ENCODE data around the gene TMEM254.
"Not testable (repeated sequence)": the region's sequence is repeated elsewhere in the genome, so short reads cannot be mapped to it uniquely, and the experiment has no call there.

TMEM254 gene, protein sequence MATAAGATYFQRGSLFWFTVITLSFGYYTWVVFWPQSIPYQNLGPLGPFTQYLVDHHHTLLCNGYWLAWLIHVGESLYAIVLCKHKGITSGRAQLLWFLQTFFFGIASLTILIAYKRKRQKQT

DNA sequence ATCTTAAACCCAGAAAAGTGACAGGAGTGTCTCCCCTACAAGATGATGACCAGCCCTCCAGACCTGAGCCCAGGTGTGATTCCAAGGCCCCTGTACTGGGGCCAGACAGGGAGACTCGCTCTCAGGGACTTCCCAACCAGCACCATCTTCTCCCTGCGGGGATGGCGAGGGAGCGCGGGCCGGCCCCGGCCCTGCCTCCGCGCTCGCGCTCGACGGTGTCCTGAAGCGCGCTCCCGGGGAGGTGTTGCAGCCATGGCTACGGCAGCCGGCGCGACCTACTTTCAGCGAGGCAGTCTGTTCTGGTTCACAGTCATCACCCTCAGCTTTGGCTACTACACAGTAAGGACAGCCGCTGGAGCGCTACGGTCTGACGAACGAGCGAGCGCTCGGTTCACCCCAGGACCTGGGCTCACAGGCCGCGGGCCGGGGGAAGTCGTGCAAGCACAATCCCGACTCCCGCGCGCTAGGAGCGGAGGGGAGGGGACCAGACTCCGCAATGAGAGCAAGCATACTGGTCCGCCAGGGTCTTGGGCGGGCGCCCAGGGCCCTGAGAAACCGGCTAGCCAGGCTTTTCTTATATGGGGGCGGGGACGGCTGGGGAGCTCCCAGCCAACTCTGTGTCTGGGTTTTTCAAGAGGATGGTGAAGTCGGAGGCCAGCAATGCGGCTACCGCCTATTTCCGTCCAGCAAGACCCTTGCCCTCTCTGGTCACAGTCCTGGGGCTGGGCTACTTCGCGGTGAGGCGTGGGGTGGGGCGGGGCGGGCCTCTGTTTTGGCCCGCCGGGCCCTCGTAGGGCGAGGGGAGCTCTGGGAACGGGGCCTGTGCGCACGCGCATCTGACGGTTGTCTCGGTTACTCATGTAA is at the start of gene TMEM254:
TMEM254 (plus strand) TSS at position 218 of the 864 bp plus-strand sequence; CDS start at position 253, 35 bp downstream.
- peak; percentile 88 for DNase-seq

DNA sequence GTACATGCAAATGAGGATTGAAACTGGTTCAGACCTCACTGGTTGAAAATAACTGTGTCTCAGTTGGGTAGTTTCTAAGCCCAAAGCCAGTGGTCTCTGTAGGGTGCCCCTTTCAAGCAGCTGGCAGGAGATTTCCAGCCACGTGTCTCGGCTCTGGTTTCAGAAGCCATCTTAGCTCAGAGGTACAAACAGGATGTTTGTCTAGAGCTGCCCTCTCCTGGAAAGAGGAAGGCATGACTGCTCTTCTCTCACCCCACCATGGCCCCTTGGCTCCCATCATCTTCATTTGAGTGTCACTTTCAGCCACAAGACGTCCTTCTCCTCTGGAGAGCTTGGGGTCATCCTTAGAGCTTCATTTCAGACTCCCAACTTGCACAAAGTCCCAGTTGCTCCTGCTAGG is 49.3 kb upstream of the TMEM254 start:
- DNase-seq = not testable (repeated sequence)

DNA sequence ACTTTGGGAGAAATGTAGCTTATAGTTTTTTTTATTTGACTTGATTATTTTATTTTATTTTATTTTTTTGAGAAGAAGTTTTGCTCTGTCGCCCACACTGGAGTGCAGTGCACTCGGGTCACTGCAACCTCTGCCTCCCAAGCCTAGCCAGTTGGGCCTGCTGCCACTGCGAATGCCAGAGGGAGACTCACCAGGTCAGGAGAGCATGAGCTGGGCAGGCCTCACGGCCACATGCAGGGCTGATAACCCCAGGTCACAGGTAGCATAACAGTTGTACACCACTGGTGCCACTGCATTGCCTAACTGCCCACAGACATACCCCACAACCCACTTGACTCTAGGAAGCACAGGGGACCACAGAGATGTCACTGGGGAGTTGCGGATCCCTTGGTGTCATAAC is 48.6 kb upstream of the TMEM254 start:
- DNase-seq = not testable (repeated sequence)

DNA sequence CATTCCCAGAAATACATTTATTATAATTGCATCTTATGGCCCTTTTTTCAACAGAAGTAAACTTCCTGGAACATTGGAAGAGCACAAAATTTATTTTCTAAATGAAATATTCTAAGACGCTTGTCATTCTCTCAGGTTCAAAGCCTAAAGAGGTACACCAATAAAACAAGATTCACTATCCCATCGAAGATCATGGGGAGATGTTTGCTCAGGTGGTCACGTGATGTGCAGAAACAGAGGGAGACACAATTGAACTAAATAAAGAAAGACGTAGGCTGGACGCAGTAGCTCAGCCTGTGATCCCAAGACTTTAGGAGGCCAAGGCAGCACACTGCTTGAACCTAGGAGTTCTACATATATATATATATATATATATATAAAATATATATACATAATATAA is 46.0 kb upstream of the TMEM254 start:
- no peak for DNase-seq

DNA sequence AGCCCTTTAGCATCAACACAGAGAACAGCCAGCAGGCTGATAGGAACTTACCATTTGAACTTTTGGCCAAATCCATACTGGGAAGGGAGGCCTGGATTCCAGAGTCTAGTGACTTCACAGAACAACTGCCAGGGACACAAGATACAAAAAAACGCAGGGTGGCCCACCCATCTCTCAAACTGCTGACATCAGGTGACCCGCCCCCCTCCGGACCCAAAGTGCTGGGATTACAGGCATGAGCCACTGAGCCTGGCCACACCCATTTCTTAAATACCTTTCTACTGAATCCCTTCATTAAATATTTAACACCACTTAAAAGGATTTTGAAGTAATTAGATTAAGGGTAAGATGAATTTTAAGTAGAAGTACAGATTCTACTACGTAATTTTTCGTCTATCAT is 43.7 kb upstream of the TMEM254 start:
- DNase-seq = not testable (repeated sequence)

DNA sequence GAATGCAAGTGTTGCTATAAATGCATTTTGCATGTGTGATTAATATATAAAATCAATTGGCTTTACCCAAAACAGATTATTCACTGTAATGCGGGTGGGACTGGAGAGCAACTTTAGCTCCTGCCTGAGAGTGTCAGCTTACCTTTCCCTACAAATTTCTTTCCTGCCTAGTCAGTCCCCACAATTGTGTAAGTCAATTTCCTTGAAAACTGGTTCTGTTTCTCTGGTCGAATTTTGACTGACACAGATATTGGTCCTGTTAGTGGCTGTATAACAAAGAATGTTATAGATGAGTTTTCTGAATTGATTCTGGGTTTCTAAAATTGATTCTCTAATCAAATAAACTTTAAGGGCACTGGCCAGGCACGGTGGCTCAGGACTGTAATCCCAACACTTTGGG is 43.0 kb upstream of the TMEM254 start:
- DNase-seq = not testable (repeated sequence)

DNA sequence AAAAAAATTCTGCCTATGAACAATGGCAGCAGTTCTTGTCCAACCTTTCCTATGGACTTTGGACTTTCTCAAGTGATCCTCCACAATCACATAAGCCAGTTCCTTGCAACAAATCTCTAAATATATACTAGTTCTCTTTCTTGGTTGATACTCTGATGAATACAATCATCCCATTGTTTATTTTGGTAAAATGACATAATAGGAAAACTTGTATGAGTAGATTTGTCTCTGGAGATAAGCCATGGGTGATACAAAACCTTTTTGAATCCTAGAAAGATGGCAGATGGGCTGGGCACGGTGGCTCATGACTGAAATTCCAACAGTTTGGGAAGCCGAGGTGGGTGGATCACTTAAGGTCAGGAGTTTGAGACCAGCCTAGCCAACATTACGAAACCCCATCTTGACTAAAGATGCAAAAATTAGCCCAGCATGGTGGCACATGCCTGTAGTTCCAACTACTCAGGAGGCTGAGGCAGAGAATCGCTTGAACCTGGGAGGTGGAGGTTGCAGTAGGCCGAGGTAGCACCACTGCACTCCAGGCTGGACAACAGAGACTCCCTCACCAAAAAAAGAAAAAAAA is 41.5 kb upstream of the TMEM254 start:
- not testable (repeated sequence) for DNase-seq

DNA sequence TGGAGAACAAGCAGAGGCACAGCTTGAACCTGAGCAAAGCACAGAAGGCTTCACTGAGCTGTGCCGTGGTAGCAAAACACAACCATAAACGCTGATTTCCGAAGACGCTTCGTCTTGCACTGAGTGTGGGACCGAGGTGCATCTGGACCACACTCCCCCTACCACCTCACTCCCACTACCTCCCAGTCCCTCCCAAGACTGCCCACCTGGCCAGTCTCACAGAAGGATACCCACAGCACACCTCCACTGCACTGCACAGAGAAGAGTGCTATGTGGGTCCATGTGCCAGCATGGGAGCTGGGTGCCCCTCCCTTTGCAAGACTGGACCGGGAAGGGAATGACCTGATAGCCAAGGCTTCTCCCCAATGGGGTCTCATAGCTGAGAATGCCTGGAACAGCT is 40.2 kb upstream of the TMEM254 start:
- DNase-seq = not testable (repeated sequence)

DNA sequence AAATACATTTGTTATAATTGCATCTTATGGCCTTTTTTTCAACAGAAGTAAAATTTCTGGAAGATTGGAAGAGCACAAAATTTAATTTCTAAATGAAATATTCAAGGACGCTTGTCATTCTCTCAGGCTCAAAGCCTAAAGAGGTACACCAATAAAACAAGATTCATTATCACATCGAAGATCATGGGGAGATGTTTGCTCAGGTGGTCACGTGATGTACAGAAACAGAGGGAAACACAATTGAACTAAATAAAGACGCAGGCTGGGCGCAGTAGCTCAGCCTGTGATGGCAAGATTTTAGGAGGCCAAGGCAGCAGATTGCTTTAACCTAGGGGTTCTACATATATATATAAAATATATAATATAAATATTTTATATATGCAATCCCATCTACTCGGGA is 37.3 kb upstream of the TMEM254 start:
- DNase-seq = no peak

DNA sequence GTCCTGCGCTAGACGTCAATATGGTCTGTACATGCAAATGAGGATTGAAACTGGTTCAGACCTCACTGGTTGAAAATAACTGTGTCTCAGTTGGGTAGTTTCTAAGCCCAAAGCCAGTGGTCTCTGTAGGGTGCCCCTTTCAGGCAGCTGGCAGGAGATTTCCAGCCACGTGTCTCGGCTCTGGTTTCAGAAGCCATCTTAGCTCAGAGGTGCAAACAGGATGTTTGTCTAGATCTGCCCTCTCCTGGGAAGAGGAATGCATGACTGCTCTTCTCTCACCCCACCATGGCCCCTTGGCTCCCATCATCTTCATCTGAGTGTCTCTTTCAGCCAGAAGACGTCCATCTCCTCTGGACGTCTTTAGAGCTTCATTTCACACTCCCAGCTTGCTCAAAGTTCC is 33.5 kb upstream of the TMEM254 start:
- not testable (repeated sequence) for DNase-seq

DNA sequence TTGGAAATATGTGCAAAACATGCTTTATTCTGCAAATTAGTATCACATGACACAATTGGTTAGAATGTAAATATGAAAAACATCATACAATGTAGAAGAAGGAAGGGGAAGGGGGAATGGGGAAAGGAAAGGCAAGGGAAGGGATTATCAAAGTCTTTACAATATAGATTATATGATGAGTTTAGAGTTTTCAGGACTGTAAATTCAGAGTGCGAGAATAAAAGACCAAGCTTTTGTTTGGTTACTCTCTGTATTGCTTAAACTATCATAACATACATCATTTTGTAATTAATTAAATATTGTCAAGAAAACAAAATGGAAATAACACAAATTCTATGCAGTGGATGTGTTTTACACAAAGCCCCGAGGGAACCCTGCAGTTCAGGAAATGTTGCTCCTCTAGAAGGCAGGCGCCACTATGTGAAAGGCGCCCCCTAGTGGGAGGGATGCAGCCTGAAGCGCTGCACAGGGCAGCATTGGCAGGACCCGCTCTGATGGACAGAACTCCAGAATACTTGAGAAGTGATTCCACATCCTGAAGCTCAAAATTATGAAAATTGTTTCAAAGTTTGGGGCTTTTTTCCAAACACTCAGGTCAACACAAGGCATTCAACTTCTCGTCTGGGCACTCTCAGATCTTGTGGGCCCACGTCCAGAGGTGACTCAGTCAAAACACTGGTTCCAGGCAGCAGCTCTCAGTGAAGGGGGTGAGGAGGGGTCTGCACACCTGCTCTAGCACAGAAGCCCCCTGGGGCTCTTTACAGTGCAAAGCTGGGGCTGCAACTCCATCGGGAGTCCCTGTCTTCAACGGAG is 31.6 kb upstream of the TMEM254 start:
- peak; percentile 74 for DNase-seq

DNA sequence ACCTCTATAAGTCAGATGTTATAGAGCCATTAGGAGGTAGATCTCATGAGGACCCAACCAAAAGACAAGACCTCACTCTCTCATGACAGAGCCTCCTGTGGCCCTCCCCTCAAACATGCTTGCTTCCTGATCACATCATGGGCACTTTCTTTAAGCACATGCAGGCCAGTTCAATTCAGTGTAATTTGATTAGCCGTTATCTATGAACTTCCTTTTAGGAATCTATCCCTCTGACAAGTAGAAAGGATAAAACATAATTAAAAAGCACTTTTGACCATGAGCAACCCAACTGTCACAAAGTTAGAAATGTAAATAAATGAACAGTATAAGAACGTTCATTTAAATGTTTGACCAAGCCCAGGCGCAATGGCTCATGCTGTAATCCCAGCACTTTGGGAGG is 27.7 kb upstream of the TMEM254 start:
- DNase-seq = no peak

DNA sequence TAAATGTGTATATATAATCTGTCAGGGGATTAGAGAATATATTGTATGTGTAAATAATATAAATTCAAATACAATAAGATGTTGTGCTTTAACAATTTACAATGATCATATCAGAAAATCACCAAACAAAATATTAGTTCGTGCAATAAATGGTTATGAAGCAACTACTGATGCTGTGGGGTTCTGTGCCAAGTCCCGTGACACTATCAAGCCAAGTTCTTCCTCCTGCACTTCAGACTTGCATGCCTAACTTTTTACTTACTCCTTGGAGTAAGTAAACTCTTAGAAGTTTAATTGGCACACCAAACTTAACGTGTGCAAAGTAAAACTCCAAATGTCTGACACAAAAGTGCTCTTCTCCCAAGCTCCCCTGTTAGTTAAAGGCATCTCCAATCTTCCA is 26.5 kb upstream of the TMEM254 start:
- DNase-seq = no peak

DNA sequence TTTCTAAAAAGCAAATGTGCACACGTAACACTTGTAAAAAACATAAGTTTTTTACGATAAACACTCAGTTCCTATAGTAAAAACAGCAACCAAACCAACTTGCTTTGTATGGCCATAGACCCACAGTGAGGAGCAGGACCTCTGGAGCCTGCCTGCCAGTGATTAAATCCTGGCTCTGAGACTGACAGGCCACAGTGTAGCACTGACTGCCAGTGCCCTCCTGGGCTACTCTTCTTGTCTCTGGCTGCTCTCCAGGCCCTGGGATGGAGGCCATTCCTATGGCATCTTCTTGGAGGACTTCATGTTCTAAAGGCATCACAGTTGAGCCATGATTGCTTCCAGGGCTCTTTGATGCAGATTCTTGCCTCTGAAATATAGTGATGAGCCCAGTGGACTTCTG is 22.7 kb upstream of the TMEM254 start:
- DNase-seq = no peak

DNA sequence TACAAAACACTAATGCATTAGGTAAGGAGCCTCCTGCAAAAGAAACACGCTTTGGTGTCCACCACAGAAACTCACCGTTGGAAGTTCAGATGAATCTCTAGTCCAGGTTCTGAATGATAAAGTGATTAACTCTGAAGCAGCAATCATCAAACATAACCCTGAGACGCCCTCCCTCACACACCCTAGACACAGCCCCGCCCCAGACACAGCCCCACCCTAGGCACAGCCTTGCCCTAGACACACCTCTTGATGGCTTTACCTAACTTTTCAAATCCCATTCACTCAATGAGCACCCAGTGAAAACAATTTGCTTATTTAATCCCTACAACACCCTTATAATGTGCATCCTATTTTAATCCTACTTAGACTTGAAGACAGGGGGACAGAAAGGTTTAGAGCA is 21.3 kb upstream of the TMEM254 start:
- no peak for DNase-seq

DNA sequence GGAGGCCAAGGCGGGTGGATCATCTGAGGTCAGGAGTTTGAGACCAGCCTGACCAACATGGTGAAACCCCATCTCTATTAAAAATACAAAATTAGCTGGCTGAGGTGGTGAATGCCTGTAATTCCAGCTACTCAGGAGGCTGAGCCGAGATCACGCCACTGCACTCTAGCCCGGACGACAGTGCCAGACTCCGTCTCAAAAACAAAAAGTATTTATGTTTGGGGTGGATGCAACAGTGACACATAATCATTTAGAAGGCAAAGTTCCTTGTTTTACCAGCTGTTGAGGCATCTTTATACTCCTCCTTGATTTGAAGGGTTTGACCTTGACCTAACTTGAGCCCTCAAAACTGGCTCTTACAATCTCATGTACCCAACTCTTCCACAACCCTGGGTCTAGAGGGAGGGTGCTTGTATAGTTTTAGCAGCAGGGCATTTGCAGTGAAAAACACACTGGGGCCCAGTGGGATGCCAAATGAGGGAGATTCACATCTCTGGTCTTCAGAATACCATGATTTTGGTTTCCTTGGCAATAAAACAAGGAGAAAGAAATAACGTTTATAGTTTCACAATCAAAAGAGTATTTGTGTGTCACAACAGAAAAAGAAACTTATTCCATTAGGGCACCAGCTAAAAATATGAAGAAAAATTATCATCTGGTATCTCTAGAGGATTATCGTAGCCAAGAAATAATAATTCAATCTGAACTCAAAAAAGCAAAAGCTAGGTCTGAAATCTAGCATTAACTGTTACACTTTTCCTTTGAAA is 14.2 kb upstream of the TMEM254 start:
- DNase-seq = no peak

DNA sequence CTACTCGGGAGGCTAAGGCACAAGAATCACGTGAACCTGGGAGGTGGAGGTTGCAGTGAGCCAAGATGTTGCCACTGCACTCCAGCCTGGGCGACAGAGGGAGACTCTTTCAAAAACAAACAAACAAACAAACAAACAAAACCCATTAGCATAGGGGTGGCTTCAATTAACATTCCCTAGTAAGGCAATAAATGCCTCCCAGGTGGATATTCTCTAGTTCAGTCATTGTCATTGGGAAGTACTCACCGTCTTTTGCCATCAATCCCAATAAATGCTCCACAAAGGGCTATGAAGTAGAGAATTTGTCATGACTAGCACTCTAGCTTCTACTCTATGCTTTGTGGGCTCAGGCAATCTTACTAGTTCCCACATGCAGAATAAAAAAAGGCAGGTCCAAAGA is 11.7 kb upstream of the TMEM254 start:
- DNase-seq = no peak

DNA sequence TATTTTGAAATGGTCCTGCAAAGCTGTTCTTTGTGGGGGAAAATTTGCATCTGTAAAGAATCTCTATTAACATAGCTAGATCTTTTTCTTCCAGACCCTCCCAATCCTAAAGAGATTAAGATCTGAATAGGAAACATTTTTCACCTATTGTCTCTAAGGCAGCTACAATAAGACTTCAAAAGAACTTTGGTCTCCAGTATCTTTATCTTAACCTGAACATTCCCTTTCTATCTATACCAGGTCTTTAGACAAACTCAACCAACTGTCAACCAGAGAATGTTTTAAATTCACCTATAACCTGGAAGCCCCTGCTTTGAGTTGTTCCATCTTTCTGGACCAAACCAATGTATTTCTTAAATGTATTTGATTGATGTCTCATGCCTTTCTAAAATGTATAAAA is 10.6 kb upstream of the TMEM254 start:
- not testable (repeated sequence) for DNase-seq

DNA sequence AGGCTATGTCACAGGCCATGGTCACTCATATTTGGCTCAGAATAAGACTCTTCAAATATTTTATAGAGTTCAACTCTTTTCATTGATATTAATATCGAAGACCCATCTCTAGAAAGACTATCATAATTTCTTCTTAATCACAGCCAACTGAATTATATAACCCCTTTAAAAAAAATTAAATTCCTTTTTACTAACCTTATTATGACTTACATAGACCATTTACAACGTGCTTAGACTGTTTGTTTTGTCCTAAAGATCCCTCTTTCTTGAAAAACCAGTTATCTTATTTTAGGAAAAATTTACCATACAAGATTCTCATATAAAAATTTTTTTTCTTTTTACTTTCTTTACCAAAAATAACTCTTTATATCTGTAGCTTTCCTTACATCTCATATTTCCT is 10.2 kb upstream of the TMEM254 start:
- no peak for DNase-seq

DNA sequence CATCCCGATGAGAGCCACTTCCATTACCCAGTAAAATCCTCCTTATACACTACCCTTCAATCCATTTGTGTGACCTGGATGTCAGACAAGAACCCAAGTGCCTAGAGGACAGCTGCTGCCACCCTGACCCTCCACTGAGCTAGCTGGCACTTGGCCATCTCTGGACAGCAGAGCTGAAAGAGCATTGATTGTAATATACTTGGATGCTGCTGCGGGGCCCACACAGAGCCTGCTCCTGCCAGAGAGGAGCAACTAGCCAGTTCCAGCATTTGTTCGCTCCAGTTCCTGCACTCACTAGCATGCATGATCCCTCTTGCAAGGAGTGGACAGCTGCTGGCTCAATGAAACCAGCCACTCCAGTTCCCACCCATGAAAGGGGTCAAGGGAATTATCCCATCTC is 8.4 kb upstream of the TMEM254 start:
- no peak for DNase-seq

DNA sequence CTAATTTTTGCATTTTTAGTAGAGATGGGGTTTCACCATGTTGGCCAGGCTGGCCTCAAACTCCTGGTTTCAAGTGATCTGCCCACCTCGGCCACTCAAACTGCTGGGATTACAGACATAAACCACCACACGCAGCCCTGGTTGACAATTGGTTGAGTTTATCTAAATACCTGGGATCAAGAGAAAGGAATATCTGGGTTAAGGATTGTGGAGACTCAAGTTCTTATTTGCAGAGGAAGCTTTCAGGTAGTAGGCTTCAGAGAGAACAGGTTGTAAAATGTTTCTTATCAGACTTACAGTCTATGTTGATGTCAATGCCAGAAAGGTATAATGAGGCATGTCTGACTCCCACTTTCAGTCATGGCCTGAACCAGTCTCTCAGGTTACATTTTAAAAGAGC is 5.9 kb upstream of the TMEM254 start:
- DNase-seq = no peak

DNA sequence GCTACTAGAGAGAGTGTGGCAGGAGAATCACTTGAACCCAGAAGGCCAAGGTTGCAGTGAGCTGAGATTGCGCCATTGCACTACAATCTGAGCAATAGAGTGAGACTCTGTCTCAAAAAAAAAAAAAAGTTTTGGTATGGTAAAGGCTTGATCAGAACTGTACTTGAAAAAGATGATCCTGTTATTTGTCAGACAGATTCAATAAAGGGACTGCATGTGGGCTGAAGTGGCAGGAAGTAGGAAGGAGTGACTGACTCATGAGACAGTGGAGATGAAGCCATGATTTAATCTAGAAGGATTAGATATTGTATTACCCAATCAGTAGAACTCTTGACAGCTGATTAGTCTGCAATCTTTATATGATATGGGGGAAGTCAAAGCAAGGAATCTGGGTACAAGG is 2.7 kb upstream of the TMEM254 start:
- DNase-seq = no peak

Data from activated CD8-positive, alpha-beta memory T cell treated with anti-CD3 and anti-CD28 coated beads, Interleukin-2, amount 50 U/mL, for 4 hours (primary cell).